NCI-H69 (cell line): ENCODE measurements around the gene PHACTR1.

ENCODE experiments used
- DNase-seq: peaks from one replicate; lab custom pipeline; 2025; lab: John Stamatoyannopoulos, UW

PHACTR1 gene

GRCh38 chr6:13072686-13073347 is 356.2 kb downstream of the PHACTR1 start:
- no peak for DNase-seq

- peak; percentile 7 for DNase-seq
Measured at GRCh38 chr6:13074415-13075140, 358.0 kb downstream of the PHACTR1 start.

- no peak for DNase-seq
Measured at GRCh38 chr6:13075141-13075845, 358.7 kb downstream of the PHACTR1 start.

- no peak for DNase-seq
Measured at GRCh38 chr6:13076575-13076974, 360.0 kb downstream of the PHACTR1 start.

GRCh38 chr6:13077117-13077516 is 360.6 kb downstream of the PHACTR1 start:
- DNase-seq: no peak

GRCh38 chr6:13079096-13079723 is 362.6 kb downstream of the PHACTR1 start:
- no peak for DNase-seq

- no peak for DNase-seq
Measured at GRCh38 chr6:13080462-13081188, 364.1 kb downstream of the PHACTR1 start.

- DNase-seq: no peak
Measured at GRCh38 chr6:13081189-13081563, 364.6 kb downstream of the PHACTR1 start.

- no peak for DNase-seq
Measured at GRCh38 chr6:13089296-13089994, 372.9 kb downstream of the PHACTR1 start.

- no peak for DNase-seq
Measured at GRCh38 chr6:13091192-13091591, 374.6 kb downstream of the PHACTR1 start.

GRCh38 chr6:13094781-13095425 is 378.3 kb downstream of the PHACTR1 start:
- DNase-seq: no peak

- no peak for DNase-seq
Measured at GRCh38 chr6:13096084-13096483, 379.5 kb downstream of the PHACTR1 start.

GRCh38 chr6:13097454-13097853 is 380.9 kb downstream of the PHACTR1 start:
- DNase-seq: no peak

- no peak for DNase-seq
Measured at GRCh38 chr6:13098006-13098405, 381.4 kb downstream of the PHACTR1 start.

GRCh38 chr6:13098793-13099570 is 382.4 kb downstream of the PHACTR1 start:
- no peak for DNase-seq

GRCh38 chr6:13099771-13100170 is 383.2 kb downstream of the PHACTR1 start:
- DNase-seq: peak; percentile 6

- DNase-seq: no peak
Measured at GRCh38 chr6:13101409-13101808, 384.8 kb downstream of the PHACTR1 start.

- no peak for DNase-seq
Measured at GRCh38 chr6:13101985-13102384, 385.4 kb downstream of the PHACTR1 start.

- no peak for DNase-seq
Measured at GRCh38 chr6:13103169-13103568, 386.6 kb downstream of the PHACTR1 start.

- no peak for DNase-seq
Measured at GRCh38 chr6:13105139-13105538, 388.6 kb downstream of the PHACTR1 start.
